GM23338 (cell line): ENCODE measurements around the gene FBXO31. TPM values are rescaled to one million over a fixed set of nuclear protein-coding genes. Genes with fewer than 3 reads are reported as not detected.

Experiments used
- ATAC-seq: fragments of 200-7000 bp; cut with Tn5 transposase; 3 replicates; pipeline ENCODE4 v1.9.1; 2020
- DNase-seq: peaks from one replicate; pipeline ENCODE4 v3.0.0-alpha.2; 2015; ENCODE audit warnings: low spot score
- H2AFZ ChIP-seq: fragments of 200-600 bp; sonication (generic); 2 replicates; pipeline ENCODE4 v1.8.0; 2016; ENCODE audit warnings: antibody characterized with exemption, mild to moderate bottlenecking, moderate library complexity
- H3F3A ChIP-seq: fragments of 200-600 bp; sonication (generic); replicated peaks from 2 replicates; pipeline ENCODE4 v1.8.0; 2017; ENCODE audit warnings: antibody characterized with exemption, mixed run types, low read depth
- H3K27ac ChIP-seq: fragments of 200-600 bp; sonication (generic); 2 replicates; pipeline ENCODE4 v1.6.1; 2016; ENCODE audit warnings: low read depth
- H3K27me3 ChIP-seq: fragments of 200-600 bp; sonication (generic); 2 replicates; pipeline ENCODE4 v1.8.0; 2016; ENCODE audit warnings: mild to moderate bottlenecking, mixed run types, moderate library complexity; ENCODE audit not compliant: insufficient read depth
- H3K36me3 ChIP-seq: fragments of 200-600 bp; sonication (generic); 2 replicates; pipeline ENCODE4 v1.8.0; 2016; ENCODE audit warnings: mild to moderate bottlenecking; ENCODE audit not compliant: insufficient read depth
- H3K4me1 ChIP-seq: fragments of 200-600 bp; sonication (generic); 2 replicates; pipeline ENCODE4 v1.8.0; 2016; ENCODE audit warnings: mild to moderate bottlenecking, moderate library complexity; ENCODE audit not compliant: insufficient read depth
- H3K4me2 ChIP-seq: fragments of 200-600 bp; sonication (generic); 2 replicates; pipeline ENCODE4 v1.7.1; 2017; ENCODE audit warnings: mixed run types
- H3K4me3 ChIP-seq: fragments of 200-600 bp; sonication (generic); 2 replicates; pipeline ENCODE4 v1.6.1; 2016; ENCODE audit warnings: mixed run types
- H3K79me2 ChIP-seq: fragments of 200-600 bp; sonication (generic); replicated peaks from 2 replicates; pipeline ENCODE4 v1.8.0; 2017; ENCODE audit warnings: mild to moderate bottlenecking; ENCODE audit not compliant: insufficient read depth
- H3K9me2 ChIP-seq: fragments of 200-600 bp; sonication (generic); 2 replicates; pipeline ENCODE4 v1.8.0; 2017; ENCODE audit not compliant: insufficient read depth
- H4K20me1 ChIP-seq: fragments of 200-600 bp; sonication (generic); replicated peaks from 2 replicates; pipeline ENCODE4 v1.8.0; 2017; ENCODE audit warnings: mild to moderate bottlenecking; ENCODE audit not compliant: insufficient read depth
- H3K27ac Mint-ChIP-seq: 2 replicates; pipeline ENCODE4 v1.8.0; 2020; ENCODE audit warnings: inconsistent platforms, mild to moderate bottlenecking, moderate library complexity, mixed read lengths
- H3K27me3 Mint-ChIP-seq: 3 replicates; pipeline ENCODE4 v1.8.0; 2022; ENCODE audit warnings: low read depth, mild to moderate bottlenecking, moderate library complexity, mixed read lengths, inconsistent platforms; ENCODE audit not compliant: insufficient read depth, poor library complexity
- H3K36me3 Mint-ChIP-seq: 3 replicates; pipeline ENCODE4 v1.8.0; 2021; ENCODE audit warnings: low read depth, mild to moderate bottlenecking, inconsistent platforms, moderate library complexity, mixed read lengths
- H3K4me1 Mint-ChIP-seq: 3 replicates; pipeline ENCODE4 v1.8.0; 2020; ENCODE audit warnings: mild to moderate bottlenecking, inconsistent platforms, mixed read lengths
- H3K4me3 Mint-ChIP-seq: 3 replicates; pipeline ENCODE4 v1.8.0; 2021; ENCODE audit warnings: moderate library complexity, mild to moderate bottlenecking, inconsistent platforms, mixed read lengths
- H3K9me3 Mint-ChIP-seq: 3 replicates; pipeline ENCODE4 v1.8.0; 2020; ENCODE audit warnings: moderate library complexity, mild to moderate bottlenecking, inconsistent platforms, mixed read lengths
- CREB1 ChIP-seq: fragments of 250-450 bp; sonication (Bioruptor Pico); IDR thresholded peaks from 2 replicates; pipeline ENCODE4 v1.5.0; 2020; ENCODE audit warnings: low read depth, mild to moderate bottlenecking, moderate library complexity
- CTCF ChIP-seq, 2 experiments: fragments of 200-600 bp in 1 of 2; sonication (generic) in 1 of 2; conservative IDR thresholded peaks; 2 replicates each; pipeline versions ENCODE4 v1.5.1 to v1.6.1; 2016 to 2017; ENCODE audit warnings: antibody characterized with exemption in 2 of 2, low read depth in 2 of 2, mild to moderate bottlenecking in 2 of 2, moderate library complexity in 1 of 2
- EZH2 ChIP-seq: fragments of 200-600 bp; sonication (generic); IDR thresholded peaks from one replicate; pipeline ENCODE4 v1.8.0; 2017; ENCODE audit warnings: antibody characterized with exemption, mild to moderate bottlenecking, low read depth; ENCODE audit not compliant: unreplicated experiment
- EZH2phosphoT487 ChIP-seq: fragments of 200-600 bp; sonication (generic); IDR thresholded peaks from one replicate; pipeline ENCODE4 v1.8.1; 2018; ENCODE audit warnings: antibody characterized with exemption; ENCODE audit not compliant: unreplicated experiment
- JUNB ChIP-seq: IDR thresholded peaks from one replicate; pipeline ENCODE4 v1.6.1; 2016; ENCODE audit warnings: antibody characterized with exemption; ENCODE audit not compliant: unreplicated experiment
- NANOG ChIP-seq: IDR thresholded peaks from 2 replicates; pipeline ENCODE4 v1.6.1; 2016; ENCODE audit warnings: antibody characterized with exemption, borderline replicate concordance
- POLR2AphosphoS5 ChIP-seq: IDR thresholded peaks from 2 replicates; pipeline ENCODE4 v1.6.1; 2016; ENCODE audit warnings: antibody characterized with exemption, low read depth
- REST ChIP-seq: IDR thresholded peaks from one replicate; pipeline ENCODE4 v1.6.1; 2018; ENCODE audit warnings: antibody characterized with exemption; ENCODE audit not compliant: unreplicated experiment
- STAT1 ChIP-seq: IDR thresholded peaks from one replicate; pipeline ENCODE4 v1.6.1; 2016; ENCODE audit warnings: antibody characterized with exemption; ENCODE audit not compliant: unreplicated experiment
- ZNF114 ChIP-seq: fragments of 250-450 bp; sonication (Bioruptor Pico); IDR thresholded peaks from 2 replicates; pipeline ENCODE4 v1.5.0; 2020; ENCODE audit warnings: mild to moderate bottlenecking, moderate library complexity
- ZNF331 ChIP-seq: fragments of 250-450 bp; sonication (Bioruptor Pico); IDR thresholded peaks from 2 replicates; pipeline ENCODE4 v1.5.0; 2020; ENCODE audit warnings: low read depth, mild to moderate bottlenecking, moderate library complexity
- ZNF462 ChIP-seq: fragments of 250-450 bp; sonication (Bioruptor Pico); IDR thresholded peaks from 2 replicates; pipeline ENCODE4 v1.5.0; 2020; ENCODE audit warnings: mild to moderate bottlenecking, moderate library complexity
- polyA plus RNA-seq: library from polyadenylated mRNA; unstranded; fragments of >200 nt; fragmentation: Nextera tagmentation; extraction: Ambion mirVana; gene quantifications from 2 replicates; pipeline ENCODE4 v1.2.1, GENCODE V29; 2016
- total RNA-seq: library from RNA; depleted of rRNA; stranded (reverse); fragments of >200 nt; shearing (Covaris generic); gene quantifications from 2 replicates; pipeline ENCODE4 v1.2.3, GENCODE V29; 2014
- TF ChIP-seq, protein P1 (sequence below): IDR thresholded peaks from 2 replicates; pipeline ENCODE4 v1.6.1; 2016; ENCODE audit warnings: antibody characterized with exemption

FBXO31 gene
- total and polyA plus RNA-seq, 2 experiments from 2014 or later, result 7.0 to 23.8 TPM

DNA sequence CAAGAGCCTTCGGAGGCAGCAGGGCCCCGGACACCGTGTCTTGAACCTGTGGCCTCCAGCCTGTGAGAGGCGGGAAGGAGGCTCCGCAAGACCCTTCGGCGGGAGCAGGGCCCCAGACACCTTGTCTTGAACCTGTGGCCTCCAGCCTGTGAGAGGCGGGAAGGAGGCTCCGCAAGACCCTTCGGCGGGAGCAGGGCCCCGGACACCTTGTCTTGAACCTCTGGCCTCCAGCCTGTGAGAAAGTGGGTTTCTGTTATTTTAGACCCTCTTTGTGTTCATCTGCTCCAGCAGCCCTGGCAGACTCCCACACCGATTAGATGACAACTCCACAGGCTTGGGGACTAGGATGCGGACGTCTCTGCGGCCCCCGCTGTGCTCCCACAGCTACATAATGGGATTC is 30.0 kb downstream of the FBXO31 start:
- H3K79me2 ChIP-seq, result peaks cover 12% of the 10 kb centered on the region; the same call in 1 of the 2 replicates
- no peak for TF ChIP-seq EZH2
- TF ChIP-seq NANOG, result no peak
- no peak for TF ChIP-seq ZNF114 (CRISPR knock-in tag)
- TF ChIP-seq POLR2AphosphoS5, result no peak
- no peak for TF ChIP-seq STAT1
- TF ChIP-seq ZNF462 (CRISPR knock-in tag), result no peak
- TF ChIP-seq CREB1 (CRISPR knock-in tag), result no peak
- TF ChIP-seq, protein P1, sequence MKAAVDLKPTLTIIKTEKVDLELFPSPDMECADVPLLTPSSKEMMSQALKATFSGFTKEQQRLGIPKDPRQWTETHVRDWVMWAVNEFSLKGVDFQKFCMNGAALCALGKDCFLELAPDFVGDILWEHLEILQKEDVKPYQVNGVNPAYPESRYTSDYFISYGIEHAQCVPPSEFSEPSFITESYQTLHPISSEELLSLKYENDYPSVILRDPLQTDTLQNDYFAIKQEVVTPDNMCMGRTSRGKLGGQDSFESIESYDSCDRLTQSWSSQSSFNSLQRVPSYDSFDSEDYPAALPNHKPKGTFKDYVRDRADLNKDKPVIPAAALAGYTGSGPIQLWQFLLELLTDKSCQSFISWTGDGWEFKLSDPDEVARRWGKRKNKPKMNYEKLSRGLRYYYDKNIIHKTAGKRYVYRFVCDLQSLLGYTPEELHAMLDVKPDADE, result no peak
- no peak for TF ChIP-seq CTCF (conservative IDR thresholded peaks at IDR 0.05; ENCODE audit: low read depth in 2 of 2)
- TF ChIP-seq JUNB, result no peak
- TF ChIP-seq ZNF331 (CRISPR knock-in tag), result no peak
- no peak for TF ChIP-seq EZH2phosphoT487
- TF ChIP-seq REST, result no peak
- H3K9me2 ChIP-seq, result no peaks in the 10 kb centered on the region
- no peaks in the 10 kb centered on the region for H3K27me3 ChIP-seq
- no peak overlapping the region for H2AFZ ChIP-seq
- H3K36me3 ChIP-seq, result no peaks in the 10 kb centered on the region; the same call in 1 of the 2 replicates
- H4K20me1 ChIP-seq, result peaks cover 11% of the 10 kb centered on the region; the same call in 1 of the 2 replicates
- H3K4me3 ChIP-seq, result no peak overlapping the region
- no peak for ATAC-seq
- H3K4me1 ChIP-seq, result no peaks in the 10 kb centered on the region
- no peaks in the 10 kb centered on the region for H3F3A ChIP-seq
- DNase-seq, result no peak
- no peaks in the 10 kb centered on the region for H3K4me1 Mint-ChIP-seq
- peaks cover 5% of the 10 kb centered on the region for H3K27me3 Mint-ChIP-seq
- no peak overlapping the region for H3K27ac Mint-ChIP-seq
- H3K27ac ChIP-seq, result no peak overlapping the region; the same call in 1 of the 2 replicates
- peaks cover 3% of the 10 kb centered on the region; the same call in 1 of the 3 replicates for H3K36me3 Mint-ChIP-seq
- no peak overlapping the region for H3K4me3 Mint-ChIP-seq
- no peak overlapping the region for H3K4me2 ChIP-seq
- H3K9me3 Mint-ChIP-seq, result no peaks in the 10 kb centered on the region
